Measurements from ENCODE around the gene CABP1. TPM values are rescaled to one million over a fixed set of nuclear protein-coding genes. Genes with fewer than 3 reads are reported as not detected.
"Not testable (repeated sequence)": the region's sequence is repeated elsewhere in the genome, so short reads cannot be mapped to it uniquely, and the experiment has no call there.

CABP1 gene
- total RNA-seq, 1 donor from 2014 or later, result not detected

DNA sequence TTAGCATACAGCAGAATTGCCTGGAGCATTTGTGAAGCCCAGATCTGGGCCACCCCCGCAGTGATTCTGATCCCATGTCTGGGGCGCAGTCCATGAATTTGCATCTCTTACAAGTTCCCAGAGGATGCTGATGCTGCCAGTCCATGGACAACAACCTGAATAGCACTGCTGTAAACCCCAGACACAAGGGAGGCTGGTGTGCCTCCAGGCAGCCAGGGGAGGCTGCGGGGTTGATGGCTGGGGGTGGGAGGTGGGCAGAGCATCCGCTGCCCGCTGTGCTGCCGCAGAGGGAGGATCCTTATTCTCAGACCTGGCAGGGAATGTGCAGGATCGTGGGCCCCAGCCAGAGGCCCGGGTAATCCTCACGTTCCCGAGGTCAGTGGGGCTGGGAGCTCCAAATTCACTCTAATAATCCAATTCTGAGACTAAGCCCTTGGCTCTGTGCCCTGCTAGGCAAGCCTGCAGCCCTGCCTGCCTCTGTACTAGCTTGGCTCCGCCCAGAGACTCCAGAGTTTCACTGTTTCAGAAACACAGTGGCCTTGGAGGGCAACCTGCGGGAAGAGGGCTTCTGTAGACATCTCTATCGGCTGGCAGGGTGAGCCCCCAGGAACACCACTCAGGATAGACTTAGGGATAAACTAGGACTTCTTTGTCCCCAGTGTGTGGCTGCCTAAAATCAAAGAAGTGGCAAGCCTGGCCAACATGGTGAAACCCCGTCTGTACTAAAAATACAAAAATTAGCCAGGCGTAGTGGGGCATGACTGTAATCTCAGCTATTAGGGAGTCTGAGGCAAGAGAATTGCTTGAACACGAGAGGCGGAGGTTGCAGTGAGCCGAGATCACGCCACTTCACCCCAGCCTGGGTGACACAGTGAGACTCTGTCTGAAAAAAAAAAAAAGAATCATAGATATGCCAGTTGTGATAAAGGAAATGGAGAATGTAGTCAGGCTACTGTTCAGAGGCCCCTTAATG, 28.7 kb downstream of the CABP1 start:
- Mint-ChIP-seq H3K27ac (ENCODE audit: unreplicated experiment) (no peak overlapping the region), H3K27me3 (ENCODE audit: unreplicated experiment) (peaks cover 4% of the 10 kb centered on the region), H3K4me1 (ENCODE audit: unreplicated experiment) (no peaks in the 10 kb centered on the region), H3K36me3 (ENCODE audit: low read depth, unreplicated experiment) (no peaks in the 10 kb centered on the region), H3K4me3 (ENCODE audit: unreplicated experiment) (no peak overlapping the region), H3K9me3 (ENCODE audit: unreplicated experiment) (no peaks in the 10 kb centered on the region)
- no peak for DNase-seq (ENCODE audit: low spot score)
- no peak for TF ChIP-seq CTCF (IDR thresholded peaks at IDR 0.05; ENCODE audit: unreplicated experiment)

GRCh38 chr12:120670237-120670636, 29.8 kb downstream of the CABP1 start:
- not testable (repeated sequence) for H3K4me3 Mint-ChIP-seq (ENCODE audit: unreplicated experiment); H3K36me3 Mint-ChIP-seq (ENCODE audit: low read depth, unreplicated experiment); H3K27me3 Mint-ChIP-seq (ENCODE audit: unreplicated experiment); H3K9me3 Mint-ChIP-seq (ENCODE audit: unreplicated experiment); H3K4me1 Mint-ChIP-seq (ENCODE audit: unreplicated experiment); H3K27ac Mint-ChIP-seq (ENCODE audit: unreplicated experiment); DNase-seq (ENCODE audit: low spot score)

DNA sequence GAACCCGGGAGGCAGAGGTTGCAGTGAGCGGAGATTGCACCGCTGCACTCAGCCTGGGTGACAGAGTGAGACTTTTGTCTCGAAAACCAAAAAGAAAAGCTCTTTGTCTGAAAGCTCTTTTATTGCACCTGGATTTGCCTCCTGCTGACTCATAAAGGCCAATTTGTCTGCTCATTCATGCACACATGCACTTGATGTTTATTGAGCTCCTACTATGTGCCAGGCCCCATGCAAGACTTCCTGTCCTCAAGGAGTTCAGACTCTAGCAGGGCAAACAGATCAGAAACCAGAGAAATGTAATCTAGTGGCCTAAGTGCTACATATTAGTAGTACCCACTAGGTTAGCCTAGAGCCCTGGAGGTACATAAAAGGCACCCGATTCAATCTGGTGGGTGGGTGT, 30.2 kb downstream of the CABP1 start:
- H3K4me3 Mint-ChIP-seq (ENCODE audit: unreplicated experiment), result no peak overlapping the region
- no peak for DNase-seq (ENCODE audit: low spot score)
- no peaks in the 10 kb centered on the region for H3K9me3 Mint-ChIP-seq (ENCODE audit: unreplicated experiment)
- peaks cover 4% of the 10 kb centered on the region for H3K27me3 Mint-ChIP-seq (ENCODE audit: unreplicated experiment)
- no peaks in the 10 kb centered on the region for H3K4me1 Mint-ChIP-seq (ENCODE audit: unreplicated experiment)
- TF ChIP-seq CTCF (IDR thresholded peaks at IDR 0.05; ENCODE audit: unreplicated experiment), result no peak
- no peaks in the 10 kb centered on the region for H3K36me3 Mint-ChIP-seq (ENCODE audit: low read depth, unreplicated experiment)
- no peak overlapping the region for H3K27ac Mint-ChIP-seq (ENCODE audit: unreplicated experiment)

- Mint-ChIP-seq H3K4me1 (ENCODE audit: unreplicated experiment) (no peaks in the 10 kb centered on the region), H3K27ac (ENCODE audit: unreplicated experiment) (no peak overlapping the region), H3K9me3 (ENCODE audit: unreplicated experiment) (no peaks in the 10 kb centered on the region), H3K36me3 (ENCODE audit: low read depth, unreplicated experiment) (no peaks in the 10 kb centered on the region), H3K4me3 (ENCODE audit: unreplicated experiment) (no peak overlapping the region), H3K27me3 (ENCODE audit: unreplicated experiment) (no peaks in the 10 kb centered on the region)
- no peak for TF ChIP-seq CTCF (IDR thresholded peaks at IDR 0.05; ENCODE audit: unreplicated experiment)
- no peak for DNase-seq (ENCODE audit: low spot score)
These were observed 33.7 kb downstream of the CABP1 start for GRCh38 chr12:120674097-120674636.

DNA sequence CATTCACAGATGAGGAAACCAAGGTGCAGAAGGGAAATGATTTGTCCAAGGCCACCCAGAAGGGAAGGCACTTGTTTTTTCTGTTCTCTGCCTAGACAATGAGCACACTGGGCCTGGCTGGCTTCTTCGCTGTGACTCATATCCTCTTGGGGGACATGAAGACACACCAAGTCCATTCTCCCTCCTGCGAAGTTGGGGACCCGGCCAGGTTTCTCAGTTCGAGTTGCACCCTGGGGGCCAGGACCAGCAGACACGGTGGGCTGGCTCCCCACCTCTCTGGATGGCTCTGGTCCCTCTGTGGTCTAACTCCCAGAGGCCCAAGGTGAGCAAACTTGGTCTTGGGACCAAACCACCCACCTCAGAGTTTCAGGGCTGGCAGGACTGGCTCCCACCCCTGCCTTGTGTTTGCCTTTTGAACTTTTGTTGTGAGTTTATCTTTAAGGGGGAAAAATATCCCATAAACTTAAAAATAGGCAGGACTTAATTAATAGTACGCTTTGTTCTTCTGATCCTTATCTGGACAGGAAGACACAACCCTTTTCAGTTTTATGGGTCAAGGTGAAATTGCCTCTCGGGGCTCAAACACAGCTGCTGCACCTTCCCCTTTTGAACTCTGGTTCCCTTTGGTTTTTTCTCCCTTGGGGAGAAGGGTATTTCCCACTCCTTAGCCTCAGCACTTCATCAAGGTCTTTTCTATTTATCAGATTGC, 37.5 kb downstream of the CABP1 start:
- H3K9me3 Mint-ChIP-seq (ENCODE audit: unreplicated experiment), result no peaks in the 10 kb centered on the region
- DNase-seq (ENCODE audit: low spot score), result no peak
- H3K4me3 Mint-ChIP-seq (ENCODE audit: unreplicated experiment), result no peak overlapping the region
- no peak for TF ChIP-seq CTCF (IDR thresholded peaks at IDR 0.05; ENCODE audit: unreplicated experiment)
- no peak overlapping the region for H3K27ac Mint-ChIP-seq (ENCODE audit: unreplicated experiment)
- no peaks in the 10 kb centered on the region for H3K36me3 Mint-ChIP-seq (ENCODE audit: low read depth, unreplicated experiment)
- H3K27me3 Mint-ChIP-seq (ENCODE audit: unreplicated experiment), result no peaks in the 10 kb centered on the region
- H3K4me1 Mint-ChIP-seq (ENCODE audit: unreplicated experiment), result peaks cover 4% of the 10 kb centered on the region

Data from endothelial cell (in vitro differentiated cells).